Loucy (cell line): ENCODE data around the gene KBTBD12.

ENCODE experiments used
- H2AFZ ChIP-seq: fragments of 200-600 bp; sonication (generic); 2 replicates; pipeline ENCODE4 v1.6.0; 2016; ENCODE audit warnings: antibody characterized with exemption, mild to moderate bottlenecking, low read length, moderate library complexity
- H3F3A ChIP-seq: fragments of 200-600 bp; 2 replicates; pipeline ENCODE4 v1.6.0; 2016; ENCODE audit warnings: antibody characterized with exemption, low read depth, mild to moderate bottlenecking
- H3K27me3 ChIP-seq: fragments of 200-600 bp; sonication (generic); 2 replicates; pipeline ENCODE4 v1.6.1; 2014; ENCODE audit warnings: low read length, mild to moderate bottlenecking; ENCODE audit not compliant: insufficient read depth, poor library complexity, severe bottlenecking
- H3K36me3 ChIP-seq: fragments of 200-600 bp; sonication (generic); 2 replicates; pipeline ENCODE4 v1.6.1; 2016; ENCODE audit warnings: low read length; ENCODE audit not compliant: insufficient read depth
- H3K4me1 ChIP-seq: fragments of 200-600 bp; sonication (generic); 2 replicates; pipeline ENCODE4 v1.5.1; 2014; ENCODE audit warnings: low read length, mild to moderate bottlenecking; ENCODE audit not compliant: insufficient read depth, poor library complexity, severe bottlenecking
- H3K4me2 ChIP-seq: fragments of 200-600 bp; sonication (generic); 2 replicates; pipeline ENCODE4 v1.6.0; 2014; ENCODE audit warnings: antibody characterized with exemption, low read length, low read depth, mild to moderate bottlenecking; ENCODE audit not compliant: poor library complexity, severe bottlenecking
- H3K4me3 ChIP-seq: fragments of 200-600 bp; sonication (generic); 2 replicates; pipeline ENCODE4 v1.5.1; 2014; ENCODE audit warnings: low read length, mild to moderate bottlenecking, mixed read lengths; ENCODE audit not compliant: poor library complexity, severe bottlenecking
- H3K79me2 ChIP-seq: fragments of 200-600 bp; sonication (generic); 2 replicates; pipeline ENCODE4 v1.6.1; 2014; ENCODE audit warnings: low read length; ENCODE audit not compliant: insufficient read depth
- H3K9ac ChIP-seq: fragments of 200-600 bp; sonication (generic); 2 replicates; pipeline ENCODE4 v1.6.0; 2014; ENCODE audit warnings: mild to moderate bottlenecking, low read depth, low read length, moderate library complexity; ENCODE audit not compliant: poor library complexity, severe bottlenecking
- H3K9me2 ChIP-seq: fragments of 200-600 bp; sonication (generic); replicated peaks from 2 replicates; pipeline ENCODE4 v1.6.1; 2016; ENCODE audit warnings: low read depth, low read length, mixed read lengths
- H3K9me3 ChIP-seq: fragments of 200-600 bp; sonication (generic); 2 replicates; pipeline ENCODE4 v1.6.1; 2014; ENCODE audit warnings: mild to moderate bottlenecking, antibody characterized with exemption, low read length, low read depth; ENCODE audit not compliant: insufficient read depth
- H4K20me1 ChIP-seq: fragments of 200-600 bp; sonication (generic); 2 replicates; pipeline ENCODE4 v1.6.0; 2014; ENCODE audit warnings: antibody characterized with exemption, low read length, mild to moderate bottlenecking; ENCODE audit not compliant: insufficient read depth, poor library complexity, severe bottlenecking
- EZH2phosphoT487 ChIP-seq: fragments of 200-600 bp; IDR thresholded peaks from 2 replicates; pipeline ENCODE4 v1.6.1; 2018; ENCODE audit warnings: antibody characterized with exemption, mild to moderate bottlenecking, moderate library complexity, borderline replicate concordance
- TF ChIP-seq, protein P1 (sequence below): fragments of 200-600 bp; sonication (generic); conservative IDR thresholded peaks from 2 replicates; pipeline ENCODE4 v1.5.1; 2014; ENCODE audit warnings: mild to moderate bottlenecking, antibody characterized with exemption, low read length

Gene KBTBD12

GRCh38 chr3:127986803-127987202, 71.8 kb downstream of the KBTBD12 start:
- Histone ChIP-seq H4K20me1 (no peaks in the 10 kb centered on the region), H3K27me3 (no peaks in the 10 kb centered on the region)

DNA sequence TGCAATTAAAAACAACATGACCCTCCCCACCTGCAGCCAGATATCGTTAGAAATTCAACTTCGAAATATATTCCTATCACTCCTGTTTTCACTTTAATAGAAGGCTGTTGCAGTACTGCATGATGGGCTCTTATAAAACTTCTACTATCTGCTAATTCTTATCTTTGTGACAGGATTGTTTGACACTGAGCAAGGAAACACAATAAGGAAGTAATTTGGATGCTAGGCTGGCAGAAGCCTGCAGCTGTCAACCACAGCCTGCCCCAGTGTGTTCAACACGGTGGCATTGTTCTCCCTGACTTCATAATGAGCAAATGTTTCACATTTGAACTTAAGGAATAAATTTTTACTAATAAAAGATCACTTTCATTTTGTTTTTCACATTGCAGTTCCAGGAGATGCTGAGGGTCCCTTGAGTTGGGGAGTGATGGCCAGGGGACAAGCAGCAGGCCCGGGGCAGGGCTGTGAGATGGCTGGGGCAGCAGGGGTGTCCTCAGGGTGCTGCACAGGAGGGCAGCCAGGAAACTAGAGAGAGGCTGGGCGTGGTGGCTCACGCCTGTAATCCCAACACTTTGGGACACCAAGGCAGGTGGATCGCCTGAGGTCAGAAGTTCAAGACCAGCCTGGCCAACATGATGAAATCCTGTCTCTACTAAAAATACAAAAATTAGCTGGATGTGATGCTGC, 72.4 kb downstream of the KBTBD12 start:
- no peaks in the 10 kb centered on the region for H3K4me1 ChIP-seq
- H3K4me2 ChIP-seq, result no peak overlapping the region
- TF ChIP-seq, protein P1, sequence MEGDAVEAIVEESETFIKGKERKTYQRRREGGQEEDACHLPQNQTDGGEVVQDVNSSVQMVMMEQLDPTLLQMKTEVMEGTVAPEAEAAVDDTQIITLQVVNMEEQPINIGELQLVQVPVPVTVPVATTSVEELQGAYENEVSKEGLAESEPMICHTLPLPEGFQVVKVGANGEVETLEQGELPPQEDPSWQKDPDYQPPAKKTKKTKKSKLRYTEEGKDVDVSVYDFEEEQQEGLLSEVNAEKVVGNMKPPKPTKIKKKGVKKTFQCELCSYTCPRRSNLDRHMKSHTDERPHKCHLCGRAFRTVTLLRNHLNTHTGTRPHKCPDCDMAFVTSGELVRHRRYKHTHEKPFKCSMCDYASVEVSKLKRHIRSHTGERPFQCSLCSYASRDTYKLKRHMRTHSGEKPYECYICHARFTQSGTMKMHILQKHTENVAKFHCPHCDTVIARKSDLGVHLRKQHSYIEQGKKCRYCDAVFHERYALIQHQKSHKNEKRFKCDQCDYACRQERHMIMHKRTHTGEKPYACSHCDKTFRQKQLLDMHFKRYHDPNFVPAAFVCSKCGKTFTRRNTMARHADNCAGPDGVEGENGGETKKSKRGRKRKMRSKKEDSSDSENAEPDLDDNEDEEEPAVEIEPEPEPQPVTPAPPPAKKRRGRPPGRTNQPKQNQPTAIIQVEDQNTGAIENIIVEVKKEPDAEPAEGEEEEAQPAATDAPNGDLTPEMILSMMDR, result no peak
- no peak for TF ChIP-seq EZH2phosphoT487
- no peaks in the 10 kb centered on the region for H4K20me1 ChIP-seq
- no peaks in the 10 kb centered on the region for H3K27me3 ChIP-seq
- H3K79me2 ChIP-seq, result no peaks in the 10 kb centered on the region
- no peak overlapping the region for H3K9ac ChIP-seq
- H3F3A ChIP-seq, result no peaks in the 10 kb centered on the region
- no peaks in the 10 kb centered on the region for H3K9me2 ChIP-seq
- no peaks in the 10 kb centered on the region for H3K36me3 ChIP-seq
- no peaks in the 10 kb centered on the region for H3K9me3 ChIP-seq
- H3K4me3 ChIP-seq, result no peak overlapping the region
- H2AFZ ChIP-seq, result no peak overlapping the region

More at GRCh38 chr3:127986803-127987202, 71.8 kb downstream of the KBTBD12 start:
- no peaks in the 10 kb centered on the region for H3K9me2 ChIP-seq
- no peaks in the 10 kb centered on the region for H3K9me3 ChIP-seq
- no peak overlapping the region for H3K4me2 ChIP-seq
- no peak overlapping the region for H2AFZ ChIP-seq
- no peak overlapping the region for H3K9ac ChIP-seq
- TF ChIP-seq EZH2phosphoT487, result no peak
- TF ChIP-seq, protein P1, result no peak
- H3K79me2 ChIP-seq, result no peaks in the 10 kb centered on the region
- no peaks in the 10 kb centered on the region for H3F3A ChIP-seq
- no peak overlapping the region for H3K4me3 ChIP-seq
- H3K36me3 ChIP-seq, result no peaks in the 10 kb centered on the region
- H3K4me1 ChIP-seq, result no peaks in the 10 kb centered on the region

DNA sequence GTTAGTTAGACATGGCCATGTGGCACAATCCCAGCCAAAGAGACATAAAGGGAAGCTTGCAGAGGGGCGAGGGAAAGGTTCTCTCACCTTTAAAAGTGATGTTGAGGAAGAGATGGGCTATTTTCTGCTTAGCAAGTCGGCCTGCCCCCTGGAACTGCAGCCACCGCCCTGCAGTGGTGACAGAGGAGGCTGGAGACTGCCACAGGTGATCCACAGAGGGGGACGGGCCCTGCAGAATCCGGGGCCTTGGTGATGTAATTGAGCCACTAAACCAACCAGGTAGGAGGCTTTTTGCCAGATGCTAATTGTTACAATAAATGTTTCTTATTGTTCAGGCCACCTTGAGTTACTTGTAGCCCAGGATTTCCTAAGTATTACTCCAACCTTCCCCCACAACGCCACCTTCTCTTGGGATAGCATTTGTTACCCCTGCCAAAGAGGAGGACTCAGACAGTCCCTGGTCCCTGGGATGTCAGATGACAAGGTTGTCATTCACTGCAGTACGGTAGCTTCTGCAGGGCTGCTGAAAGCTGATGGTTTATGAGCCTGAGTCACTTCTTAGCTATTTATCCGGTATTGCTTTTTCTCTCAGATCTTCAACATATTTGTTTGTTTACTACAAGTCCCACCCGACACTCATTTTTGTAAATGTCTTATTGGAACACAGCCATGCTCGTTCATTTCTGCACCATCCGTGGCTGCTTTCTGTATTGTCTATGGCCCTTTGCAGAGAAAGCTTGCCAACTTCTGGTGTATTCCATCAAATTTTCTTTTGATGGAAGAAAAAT, 73.9 kb downstream of the KBTBD12 start:
- H3K9ac ChIP-seq, result no peak overlapping the region
- H2AFZ ChIP-seq, result no peak overlapping the region
- H3K79me2 ChIP-seq, result no peaks in the 10 kb centered on the region
- H3K27me3 ChIP-seq, result no peaks in the 10 kb centered on the region
- H3K36me3 ChIP-seq, result no peaks in the 10 kb centered on the region
- no peaks in the 10 kb centered on the region for H3K9me3 ChIP-seq
- no peaks in the 10 kb centered on the region for H4K20me1 ChIP-seq
- H3K4me1 ChIP-seq, result no peaks in the 10 kb centered on the region
- no peaks in the 10 kb centered on the region for H3K9me2 ChIP-seq
- H3F3A ChIP-seq, result no peaks in the 10 kb centered on the region
- no peak overlapping the region for H3K4me3 ChIP-seq
- H3K4me2 ChIP-seq, result no peak overlapping the region
- TF ChIP-seq, protein P1, result no peak
- no peak for TF ChIP-seq EZH2phosphoT487
